ENCODE results near the gene SLC12A3. TPM values are rescaled to one million over a fixed set of nuclear protein-coding genes. Genes with fewer than 3 reads are reported as not detected.
A peak's percentile ranks its signal among the peaks of the same experiment; 100 is the strongest.

The SLC12A3 gene
- total and polyA plus RNA-seq, 12 donors: 0.03 to 0.06 TPM; not detected in 10

DNA sequence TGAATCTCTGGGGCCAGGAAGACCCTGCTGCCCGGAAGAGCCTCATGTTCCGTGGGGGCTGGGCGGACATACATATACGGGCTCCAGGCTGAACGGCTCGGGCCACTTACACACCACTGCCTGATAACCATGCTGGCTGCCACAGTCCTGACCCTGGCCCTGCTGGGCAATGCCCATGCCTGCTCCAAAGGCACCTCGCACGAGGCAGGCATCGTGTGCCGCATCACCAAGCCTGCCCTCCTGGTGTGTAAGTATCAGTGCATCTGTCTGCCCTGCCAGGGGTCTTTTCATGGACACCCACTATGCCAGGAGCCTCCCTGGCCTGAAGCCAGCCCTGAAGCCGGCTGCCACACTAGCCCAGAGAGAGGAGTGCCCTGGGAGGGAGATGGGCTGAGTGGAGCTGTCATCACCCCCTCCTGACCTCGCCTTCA lies 96.9 kb downstream of the SLC12A3 start, which contains the start of gene CETP:
CETP (plus strand) TSS at position 100 of the 431 bp plus-strand sequence; CDS start at position 130, 30 bp downstream.
- Histone ChIP-seq H3K27me3 (no peaks in the 10 kb centered on the region), H3K36me3 (replicated peaks in 1 of 2) (no peaks in the 10 kb centered on the region), H3K9me3 (replicated peaks in 1 of 3) (no peaks in the 10 kb centered on the region), H3K4me3 (no peak within 1 kb of the TSS), H3K4me1 (replicated peaks in 1 of 2) (peaks cover 25 to 37% of the 10 kb centered on the region in 2 donors), H3K27ac (peak within 1 kb of the TSS in 4 of 5 donors; percentile 38 to 86 (median 57))
- TF ChIP-seq, protein P1, sequence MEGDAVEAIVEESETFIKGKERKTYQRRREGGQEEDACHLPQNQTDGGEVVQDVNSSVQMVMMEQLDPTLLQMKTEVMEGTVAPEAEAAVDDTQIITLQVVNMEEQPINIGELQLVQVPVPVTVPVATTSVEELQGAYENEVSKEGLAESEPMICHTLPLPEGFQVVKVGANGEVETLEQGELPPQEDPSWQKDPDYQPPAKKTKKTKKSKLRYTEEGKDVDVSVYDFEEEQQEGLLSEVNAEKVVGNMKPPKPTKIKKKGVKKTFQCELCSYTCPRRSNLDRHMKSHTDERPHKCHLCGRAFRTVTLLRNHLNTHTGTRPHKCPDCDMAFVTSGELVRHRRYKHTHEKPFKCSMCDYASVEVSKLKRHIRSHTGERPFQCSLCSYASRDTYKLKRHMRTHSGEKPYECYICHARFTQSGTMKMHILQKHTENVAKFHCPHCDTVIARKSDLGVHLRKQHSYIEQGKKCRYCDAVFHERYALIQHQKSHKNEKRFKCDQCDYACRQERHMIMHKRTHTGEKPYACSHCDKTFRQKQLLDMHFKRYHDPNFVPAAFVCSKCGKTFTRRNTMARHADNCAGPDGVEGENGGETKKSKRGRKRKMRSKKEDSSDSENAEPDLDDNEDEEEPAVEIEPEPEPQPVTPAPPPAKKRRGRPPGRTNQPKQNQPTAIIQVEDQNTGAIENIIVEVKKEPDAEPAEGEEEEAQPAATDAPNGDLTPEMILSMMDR (IDR thresholded peaks at IDR 0.05): no peak
- TF ChIP-seq POLR2A (IDR thresholded peaks at IDR 0.05): no peak
- intact Hi-C loops (cut with DNase I): no loop called here
- DNase-seq: peak in 6 of 7 donors; percentile 27 to 66 (median 46)
- WGBS, 4 donors: 39 to 53% (median 48%) methylated on average over 11 to 12 of the region's 12 CpGs

- TF ChIP-seq, protein P1 (IDR thresholded peaks at IDR 0.05): peak; percentile 49 to 89 (median 71)
- TF ChIP-seq POLR2A (IDR thresholded peaks at IDR 0.05): no peak
- Histone ChIP-seq H3K27ac (peak overlapping the region in 2 of 5 donors; percentile 22 to 40), H3K27me3 (no peaks in the 10 kb centered on the region), H3K9me3 (replicated peaks in 1 of 3) (no peaks in the 10 kb centered on the region), H3K4me1 (replicated peaks in 1 of 2) (peaks cover 25 to 37% of the 10 kb centered on the region in 2 donors), H3K4me3 (no peak overlapping the region), H3K36me3 (replicated peaks in 1 of 2) (no peaks in the 10 kb centered on the region)
- intact Hi-C loops (cut with DNase I): no loop called here
- 38 to 48% (median 47%) methylated on average over 27 to 30 of the region's 30 CpGs for WGBS, 4 donors
- DNase-seq: peak; percentile 76 to 94 (median 81)
These were observed 99.5 kb downstream of the SLC12A3 start for GRCh38 chr16:56964243-56965148.

MicroRNAs within 50 kb of the gene (microRNA counts, 767-probe panel; counts per million panel counts)
- 0 counts per million in 2 donors for microRNA hsa-miR-138-5p

Small RNAs within 50 kb of the gene (microRNA-seq; reads per million reads assigned to microRNA genes)
- gene MIR138-2: 0.38 to 4.5 (median 2.0) reads per million in 3 donors
- gene MIR6863: 0 reads per million in 3 donors

Small RNAs within 50 kb of the gene (small RNA-seq; reads per million reads assigned to genes)
- gene MIR138-2: 0 to 0.17 reads per million in 2 donors

Other genes with a start within 250 kb of the SLC12A3 start
- gene MT1E, start 239.4 kb upstream of the SLC12A3 start, total RNA-seq: 1,000 to 10,000 TPM in 1 of 9 donors, 100 to 1,000 TPM in 8; 105 to 1,395 (median 311) TPM
- gene MT1E, start 239.4 kb upstream of the SLC12A3 start, polyA plus RNA-seq: 1,000 to 10,000 TPM in 1 of 3 donors, 100 to 1,000 TPM in 2; 452 to 1,382 (median 541) TPM
- gene MT1M, start 232.5 kb upstream of the SLC12A3 start, total RNA-seq: 10 to 100 TPM in 4 of 9 donors, 1 to 10 TPM in 4, under 1 TPM in 1; 0.44 to 14.4 (median 10.0) TPM
- gene MT1M, start 232.5 kb upstream of the SLC12A3 start, polyA plus RNA-seq: 10 to 100 TPM in 1 of 3 donors, 1 to 10 TPM in 2; 6.0 to 50.3 (median 8.0) TPM
- 100 to 1,000 TPM in 1 of 9 donors, 10 to 100 TPM in 4, 1 to 10 TPM in 3, not detected in 1; 6.9 to 107 (median 15.9) TPM for gene MT1A, start 226.5 kb upstream of the SLC12A3 start, total RNA-seq
- 100 to 1,000 TPM in 2 of 3 donors, 10 to 100 TPM in 1; 16.5 to 273 (median 100) TPM for gene MT1A, start 226.5 kb upstream of the SLC12A3 start, polyA plus RNA-seq
- not detected for gene MT1B, start 213.3 kb upstream of the SLC12A3 start, total RNA-seq
- gene MT1B, start 213.3 kb upstream of the SLC12A3 start, polyA plus RNA-seq: not detected
- 100 to 1,000 TPM in 1 of 9 donors, 10 to 100 TPM in 8; 10.8 to 204 (median 37.4) TPM for gene MT1F, start 207.2 kb upstream of the SLC12A3 start, total RNA-seq
- gene MT1F, start 207.2 kb upstream of the SLC12A3 start, polyA plus RNA-seq: 100 to 1,000 TPM in 1 of 3 donors, 10 to 100 TPM in 2; 46.1 to 107 (median 73.6) TPM
- gene MT1G, start 197.1 kb upstream of the SLC12A3 start, total RNA-seq: 100 to 1,000 TPM in 1 of 9 donors, 10 to 100 TPM in 4, 1 to 10 TPM in 3, not detected in 1; 3.7 to 146 (median 11.5) TPM
- gene MT1G, start 197.1 kb upstream of the SLC12A3 start, polyA plus RNA-seq: 10 to 100 TPM; 26.1 to 87.2 (median 26.4) TPM
- under 1 TPM in 1 of 9 donors, not detected in 8; 0.54 TPM for gene MT1H, start 195.4 kb upstream of the SLC12A3 start, total RNA-seq
- gene MT1H, start 195.4 kb upstream of the SLC12A3 start, polyA plus RNA-seq: under 1 TPM in 1 of 3 donors, not detected in 2; 0.98 TPM
- gene MT1X, start 182.7 kb upstream of the SLC12A3 start, total RNA-seq: 100 to 1,000 TPM in 4 of 9 donors, 10 to 100 TPM in 5; 29.4 to 373 (median 90.4) TPM
- gene MT1X, start 182.7 kb upstream of the SLC12A3 start, polyA plus RNA-seq: 100 to 1,000 TPM in 2 of 3 donors, 10 to 100 TPM in 1; 65.3 to 438 (median 108) TPM
- gene NUP93, start 135.1 kb upstream of the SLC12A3 start, total RNA-seq: 10 to 100 TPM; 29.3 to 71.1 (median 39.7) TPM
- 10 to 100 TPM; 35.8 to 65.1 (median 52.7) TPM for gene NUP93, start 135.1 kb upstream of the SLC12A3 start, polyA plus RNA-seq
- gene HERPUD1, start 66.9 kb downstream of the SLC12A3 start, total RNA-seq: 100 to 1,000 TPM in 8 of 9 donors, 10 to 100 TPM in 1; 97.2 to 306 (median 236) TPM
- gene HERPUD1, start 66.9 kb downstream of the SLC12A3 start, polyA plus RNA-seq: 100 to 1,000 TPM in 1 of 3 donors, 10 to 100 TPM in 2; 26.4 to 570 (median 82.6) TPM
- gene CETP, start 96.7 kb downstream of the SLC12A3 start, total RNA-seq: 1 to 10 TPM; 1.3 to 7.9 (median 2.8) TPM
- 1 to 10 TPM; 1.2 to 4.1 (median 2.3) TPM for gene CETP, start 96.7 kb downstream of the SLC12A3 start, polyA plus RNA-seq
- 10 to 100 TPM in 8 of 9 donors, 1 to 10 TPM in 1; 6.0 to 44.8 (median 26.1) TPM for gene NLRC5, start 124.3 kb downstream of the SLC12A3 start, total RNA-seq
- gene NLRC5, start 124.3 kb downstream of the SLC12A3 start, polyA plus RNA-seq: 10 to 100 TPM; 14.7 to 89.0 (median 58.6) TPM
- 10 to 100 TPM; 11.8 to 43.6 (median 16.6) TPM for gene CPNE2, start 227.4 kb downstream of the SLC12A3 start, total RNA-seq
- 10 to 100 TPM in 2 of 3 donors, 1 to 10 TPM in 1; 9.6 to 36.7 (median 29.4) TPM for gene CPNE2, start 227.4 kb downstream of the SLC12A3 start, polyA plus RNA-seq

All from adrenal gland (tissue), 12 donors.